Neutrophil (primary cell): Measurements from ENCODE around the gene PROKR1.

Source experiments
- H3K27ac ChIP-seq: fragments of 200-600 bp; sonication (generic); 2 replicates; pipeline ENCODE4 v1.5.1; 2016; ENCODE audit warnings: mild to moderate bottlenecking, moderate library complexity
- H3K27me3 ChIP-seq: fragments of 200-600 bp; sonication (generic); 2 replicates; pipeline ENCODE4 v1.6.0; 2016; ENCODE audit warnings: mild to moderate bottlenecking
- H3K36me3 ChIP-seq: fragments of 200-600 bp; sonication (generic); 2 replicates; pipeline ENCODE4 v1.5.1; 2017
- H3K4me1 ChIP-seq, 2 experiments: fragments of 200-600 bp in 1 of 2; sonication (generic) in 1 of 2; 1 replicate in 1 of 2; 2 replicates in 1 of 2; pipeline versions ENCODE4 v1.5.1 to v1.6.1; 2013 to 2016; ENCODE audit warnings: low read depth in 1 of 2, low read length in 1 of 2, mild to moderate bottlenecking in 1 of 2, moderate library complexity in 1 of 2; ENCODE audit not compliant: control insufficient read depth in 1 of 2, insufficient read depth in 1 of 2
- H3K4me3 ChIP-seq, 2 experiments: fragments of 200-600 bp in 1 of 2; sonication (generic) in 1 of 2; 1 replicate in 1 of 2; 2 replicates in 1 of 2; pipeline ENCODE4 v1.5.1; 2013 to 2016; ENCODE audit warnings: low read depth in 1 of 2, low read length in 1 of 2, mild to moderate bottlenecking in 1 of 2, moderate library complexity in 1 of 2
- H3K9me3 ChIP-seq: fragments of 200-600 bp; sonication (generic); 2 replicates; pipeline ENCODE4 v1.5.1; 2016
- TF ChIP-seq, protein P1 (sequence below): fragments of 200-600 bp; sonication (generic); IDR thresholded peaks from 2 replicates; pipeline ENCODE4 v1.5.1; 2016; ENCODE audit warnings: antibody characterized with exemption

The PROKR1 gene

GRCh38 chr2:68653538-68653982 is 10.2 kb downstream of the PROKR1 start:
- Histone ChIP-seq H3K27ac (no peak overlapping the region), H3K4me1 (no peaks in the 10 kb centered on the region), H3K4me3 (no peak overlapping the region), H3K27me3 (peaks cover 53% of the 10 kb centered on the region), H3K9me3 (no peaks in the 10 kb centered on the region), H3K36me3 (no peaks in the 10 kb centered on the region)
- TF ChIP-seq, protein P1, sequence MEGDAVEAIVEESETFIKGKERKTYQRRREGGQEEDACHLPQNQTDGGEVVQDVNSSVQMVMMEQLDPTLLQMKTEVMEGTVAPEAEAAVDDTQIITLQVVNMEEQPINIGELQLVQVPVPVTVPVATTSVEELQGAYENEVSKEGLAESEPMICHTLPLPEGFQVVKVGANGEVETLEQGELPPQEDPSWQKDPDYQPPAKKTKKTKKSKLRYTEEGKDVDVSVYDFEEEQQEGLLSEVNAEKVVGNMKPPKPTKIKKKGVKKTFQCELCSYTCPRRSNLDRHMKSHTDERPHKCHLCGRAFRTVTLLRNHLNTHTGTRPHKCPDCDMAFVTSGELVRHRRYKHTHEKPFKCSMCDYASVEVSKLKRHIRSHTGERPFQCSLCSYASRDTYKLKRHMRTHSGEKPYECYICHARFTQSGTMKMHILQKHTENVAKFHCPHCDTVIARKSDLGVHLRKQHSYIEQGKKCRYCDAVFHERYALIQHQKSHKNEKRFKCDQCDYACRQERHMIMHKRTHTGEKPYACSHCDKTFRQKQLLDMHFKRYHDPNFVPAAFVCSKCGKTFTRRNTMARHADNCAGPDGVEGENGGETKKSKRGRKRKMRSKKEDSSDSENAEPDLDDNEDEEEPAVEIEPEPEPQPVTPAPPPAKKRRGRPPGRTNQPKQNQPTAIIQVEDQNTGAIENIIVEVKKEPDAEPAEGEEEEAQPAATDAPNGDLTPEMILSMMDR, result no peak

DNA sequence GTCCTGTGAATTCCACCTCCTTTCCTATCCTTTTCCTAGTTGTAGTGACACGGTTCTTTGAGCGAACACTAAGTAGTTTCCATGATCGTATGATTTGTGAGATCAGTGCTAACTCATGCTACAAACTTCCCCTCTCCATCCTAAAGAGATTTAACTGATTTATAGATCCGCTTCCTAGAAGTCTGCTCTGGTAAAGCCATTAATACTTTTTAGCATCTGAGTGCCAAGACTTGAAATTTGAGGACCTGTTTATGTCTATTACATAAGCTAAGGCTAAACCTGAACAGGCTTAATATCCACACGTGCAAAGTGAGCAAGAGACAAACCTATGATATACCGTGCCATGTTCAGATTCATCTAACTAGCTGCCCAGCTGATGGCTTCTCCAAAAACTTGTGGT is 14.9 kb downstream of the PROKR1 start:
- Histone ChIP-seq H3K27me3 (peaks cover 48% of the 10 kb centered on the region), H3K36me3 (no peaks in the 10 kb centered on the region), H3K9me3 (no peaks in the 10 kb centered on the region), H3K27ac (no peak overlapping the region), H3K4me1 (peaks cover 6% of the 10 kb centered on the region in 2 experiments), H3K4me3 (no peak overlapping the region)
- TF ChIP-seq, protein P1, result no peak

DNA sequence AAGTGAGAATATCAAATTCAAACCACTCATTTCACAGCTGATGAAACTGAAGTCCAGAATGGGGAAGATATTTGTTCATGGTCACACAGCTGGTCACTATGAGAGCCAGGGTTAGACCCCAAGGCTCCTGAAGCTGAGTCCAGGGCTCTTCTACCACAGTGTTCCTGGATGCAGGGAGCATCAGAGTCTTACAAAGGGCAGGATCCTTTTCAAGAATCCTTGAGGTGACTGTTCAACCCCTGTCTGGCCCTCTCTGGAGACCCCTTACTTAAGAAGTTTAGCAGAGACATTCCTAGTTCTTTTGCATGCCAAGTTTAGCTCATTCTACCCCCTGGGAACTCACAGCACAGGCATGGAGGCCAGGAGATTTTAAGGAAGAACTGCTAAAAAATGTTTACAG is 15.7 kb downstream of the PROKR1 start:
- no peaks in the 10 kb centered on the region for H3K9me3 ChIP-seq
- H3K4me1 ChIP-seq, result peaks cover 6% of the 10 kb centered on the region in 2 experiments
- H3K27me3 ChIP-seq, result peaks cover 40% of the 10 kb centered on the region
- H3K27ac ChIP-seq, result no peak overlapping the region
- TF ChIP-seq, protein P1, result no peak
- H3K4me3 ChIP-seq, result no peak overlapping the region
- H3K36me3 ChIP-seq, result no peaks in the 10 kb centered on the region

DNA sequence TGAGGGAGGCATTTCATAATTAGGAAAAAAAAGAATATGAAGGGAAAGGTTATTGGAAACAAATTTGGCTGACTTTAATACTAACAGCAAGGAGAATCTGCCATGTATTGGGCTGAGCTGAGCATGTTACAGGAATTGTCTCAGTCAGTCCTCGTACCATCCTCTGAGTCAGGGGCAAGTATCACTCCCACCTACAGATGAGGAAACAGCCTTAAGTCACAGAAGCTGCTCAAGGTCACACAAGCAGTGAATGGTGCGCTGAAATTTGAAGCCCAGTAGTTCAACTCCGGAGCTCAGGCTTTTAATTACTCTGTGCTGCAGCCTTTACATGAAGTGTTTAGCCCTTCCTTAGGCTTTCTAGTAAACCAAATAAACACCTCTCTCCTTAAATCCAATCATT is 17.3 kb downstream of the PROKR1 start:
- peaks cover 6% of the 10 kb centered on the region in 2 experiments for H3K4me1 ChIP-seq
- peaks cover 29% of the 10 kb centered on the region for H3K27me3 ChIP-seq
- no peak overlapping the region for H3K4me3 ChIP-seq
- no peak overlapping the region for H3K27ac ChIP-seq
- TF ChIP-seq, protein P1, result no peak
- no peaks in the 10 kb centered on the region for H3K36me3 ChIP-seq
- no peaks in the 10 kb centered on the region for H3K9me3 ChIP-seq

DNA sequence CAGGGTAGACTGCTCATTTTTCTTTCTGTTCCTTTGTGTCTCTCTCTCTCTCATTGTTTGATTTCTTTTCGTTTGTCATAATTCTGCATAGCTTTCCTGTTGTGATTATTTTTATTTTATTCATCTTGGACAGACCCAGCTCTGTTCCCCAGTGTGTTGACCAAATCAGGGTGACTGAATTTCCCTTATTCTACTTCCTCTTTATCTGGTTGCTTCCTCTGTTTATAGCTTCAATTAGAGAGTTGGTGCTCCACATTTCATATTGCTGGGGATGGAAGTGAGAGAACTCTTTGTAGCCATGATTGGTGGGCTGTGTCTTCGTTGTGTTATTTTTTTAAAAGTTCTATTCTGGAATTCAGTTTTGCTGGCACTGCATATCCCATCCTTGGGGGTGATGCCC is 19.1 kb downstream of the PROKR1 start:
- Histone ChIP-seq H3K9me3 (no peaks in the 10 kb centered on the region), H3K27ac (peak overlapping the region; percentile 23), H3K4me3 (no peak overlapping the region), H3K36me3 (no peaks in the 10 kb centered on the region), H3K27me3 (peaks cover 13% of the 10 kb centered on the region), H3K4me1 (peaks cover 6% of the 10 kb centered on the region in 2 experiments)
- TF ChIP-seq, protein P1, result no peak
